GM18907 (cell line): ENCODE data around the gene ZNF106.

ENCODE experiments used
- ATAC-seq: cut with Tn5 transposase; IDR thresholded peaks from one replicate; pipeline ENCODE4 v1.9.1; 2021; ENCODE audit warnings: mild to moderate bottlenecking, moderate library complexity; ENCODE audit not compliant: unreplicated experiment

Gene ZNF106

GRCh38 chr15:42373274-42373673 lies 117.7 kb downstream of the ZNF106 start:
- no peak for ATAC-seq

- no peak for ATAC-seq
These were observed 119.8 kb downstream of the ZNF106 start for GRCh38 chr15:42371096-42371495.

GRCh38 chr15:42368096-42368495 lies 122.8 kb downstream of the ZNF106 start:
- no peak for ATAC-seq

- no peak for ATAC-seq
These were observed 123.9 kb downstream of the ZNF106 start for GRCh38 chr15:42367041-42367440.

DNA sequence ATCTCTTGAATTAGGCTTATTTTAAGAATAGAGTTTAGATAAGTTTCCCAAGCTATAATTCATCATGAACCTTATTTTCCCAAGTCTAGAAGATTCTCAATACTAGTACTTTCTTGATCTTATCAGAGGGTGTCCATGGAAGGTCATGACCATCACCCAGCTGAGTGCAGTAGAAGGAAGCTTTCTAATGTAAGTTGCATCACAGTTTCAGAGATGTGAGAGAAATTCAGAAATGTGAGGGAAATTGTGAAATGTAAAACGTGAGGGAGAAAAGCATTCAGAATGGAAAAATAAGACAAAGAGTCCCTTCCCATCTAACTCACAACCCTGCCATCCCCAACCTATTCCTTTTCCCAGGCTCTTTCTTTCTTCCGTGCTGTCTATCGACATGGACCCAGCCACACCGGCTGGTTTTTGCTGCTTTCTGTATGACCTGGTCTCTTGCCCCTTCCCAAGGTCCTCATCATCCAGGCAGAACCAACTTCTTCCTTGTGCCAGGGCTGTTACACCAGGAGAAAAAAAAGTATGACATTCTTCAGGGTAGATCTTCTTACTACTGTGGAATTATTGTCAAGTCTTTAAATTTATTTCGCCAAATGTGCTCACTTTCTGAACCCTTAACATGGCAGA lies 124.9 kb downstream of the ZNF106 start:
- no peak for ATAC-seq

- ATAC-seq: no peak
These were observed 126.4 kb downstream of the ZNF106 start for GRCh38 chr15:42364529-42364928.

GRCh38 chr15:42363942-42364341 lies 127.0 kb downstream of the ZNF106 start:
- no peak for ATAC-seq

GRCh38 chr15:42363487-42363886 lies 127.5 kb downstream of the ZNF106 start:
- no peak for ATAC-seq
